Nephron progenitor cell (in vitro differentiated cells): ENCODE data around the gene VDR.
A peak's percentile ranks its signal among the peaks of the same experiment; 100 is the strongest.

Experiments
- DNase-seq: peaks from one replicate; pipeline ENCODE4 v3.0.0; 2021
- H3K27ac Mint-ChIP-seq: 2 replicates; pipeline ENCODE4 v1.8.0; 2021; ENCODE audit warnings: mild to moderate bottlenecking, moderate library complexity, mixed read lengths
- H3K27me3 Mint-ChIP-seq: 2 replicates; pipeline ENCODE4 v1.8.0; 2021; ENCODE audit warnings: mild to moderate bottlenecking, low read depth, mixed read lengths; ENCODE audit not compliant: poor library complexity
- H3K36me3 Mint-ChIP-seq: 2 replicates; pipeline ENCODE4 v1.8.0; 2021; ENCODE audit warnings: low read depth, mixed read lengths
- H3K4me1 Mint-ChIP-seq: 2 replicates; pipeline ENCODE4 v1.8.0; 2021; ENCODE audit warnings: mixed read lengths
- H3K4me3 Mint-ChIP-seq: 2 replicates; pipeline ENCODE4 v1.8.0; 2021; ENCODE audit warnings: mild to moderate bottlenecking, moderate library complexity, mixed read lengths
- H3K9me3 Mint-ChIP-seq: 2 replicates; pipeline ENCODE4 v1.8.0; 2021; ENCODE audit warnings: mild to moderate bottlenecking, moderate library complexity, mixed read lengths
- TF ChIP-seq, protein P1 (sequence below): fragments of 200-600 bp; sonication (generic); IDR thresholded peaks from 2 replicates; pipeline ENCODE4 v1.5.0; 2021; ENCODE audit warnings: antibody characterized with exemption

VDR gene

DNA sequence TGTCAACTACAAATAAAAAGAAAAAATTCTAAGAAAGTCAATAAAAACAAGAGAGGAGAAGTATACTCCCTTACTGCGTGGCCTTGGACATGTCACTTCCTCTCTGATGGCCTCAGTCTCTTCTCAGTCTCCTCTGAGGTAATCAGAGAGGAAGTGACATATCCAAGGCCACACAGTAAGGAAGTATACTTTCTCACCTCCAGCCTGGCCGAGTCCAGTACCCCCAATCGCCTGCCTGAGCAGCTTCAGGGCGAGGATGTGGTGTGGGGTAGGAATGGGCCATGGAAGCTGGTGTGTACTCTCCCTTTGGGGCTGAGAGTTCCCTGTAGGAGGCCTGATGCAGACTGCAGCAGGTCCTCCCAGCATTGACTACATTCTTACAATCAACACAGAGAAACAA lies 15.8 kb downstream of the VDR start:
- H3K9me3 Mint-ChIP-seq: no peaks in the 10 kb centered on the region
- peaks cover 6% of the 10 kb centered on the region for H3K4me1 Mint-ChIP-seq
- H3K27ac Mint-ChIP-seq: no peak overlapping the region
- TF ChIP-seq, protein P1, sequence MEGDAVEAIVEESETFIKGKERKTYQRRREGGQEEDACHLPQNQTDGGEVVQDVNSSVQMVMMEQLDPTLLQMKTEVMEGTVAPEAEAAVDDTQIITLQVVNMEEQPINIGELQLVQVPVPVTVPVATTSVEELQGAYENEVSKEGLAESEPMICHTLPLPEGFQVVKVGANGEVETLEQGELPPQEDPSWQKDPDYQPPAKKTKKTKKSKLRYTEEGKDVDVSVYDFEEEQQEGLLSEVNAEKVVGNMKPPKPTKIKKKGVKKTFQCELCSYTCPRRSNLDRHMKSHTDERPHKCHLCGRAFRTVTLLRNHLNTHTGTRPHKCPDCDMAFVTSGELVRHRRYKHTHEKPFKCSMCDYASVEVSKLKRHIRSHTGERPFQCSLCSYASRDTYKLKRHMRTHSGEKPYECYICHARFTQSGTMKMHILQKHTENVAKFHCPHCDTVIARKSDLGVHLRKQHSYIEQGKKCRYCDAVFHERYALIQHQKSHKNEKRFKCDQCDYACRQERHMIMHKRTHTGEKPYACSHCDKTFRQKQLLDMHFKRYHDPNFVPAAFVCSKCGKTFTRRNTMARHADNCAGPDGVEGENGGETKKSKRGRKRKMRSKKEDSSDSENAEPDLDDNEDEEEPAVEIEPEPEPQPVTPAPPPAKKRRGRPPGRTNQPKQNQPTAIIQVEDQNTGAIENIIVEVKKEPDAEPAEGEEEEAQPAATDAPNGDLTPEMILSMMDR: no peak
- H3K36me3 Mint-ChIP-seq: no peaks in the 10 kb centered on the region
- peaks cover 26% of the 10 kb centered on the region for H3K27me3 Mint-ChIP-seq
- no peak overlapping the region for H3K4me3 Mint-ChIP-seq
- DNase-seq: no peak

DNA sequence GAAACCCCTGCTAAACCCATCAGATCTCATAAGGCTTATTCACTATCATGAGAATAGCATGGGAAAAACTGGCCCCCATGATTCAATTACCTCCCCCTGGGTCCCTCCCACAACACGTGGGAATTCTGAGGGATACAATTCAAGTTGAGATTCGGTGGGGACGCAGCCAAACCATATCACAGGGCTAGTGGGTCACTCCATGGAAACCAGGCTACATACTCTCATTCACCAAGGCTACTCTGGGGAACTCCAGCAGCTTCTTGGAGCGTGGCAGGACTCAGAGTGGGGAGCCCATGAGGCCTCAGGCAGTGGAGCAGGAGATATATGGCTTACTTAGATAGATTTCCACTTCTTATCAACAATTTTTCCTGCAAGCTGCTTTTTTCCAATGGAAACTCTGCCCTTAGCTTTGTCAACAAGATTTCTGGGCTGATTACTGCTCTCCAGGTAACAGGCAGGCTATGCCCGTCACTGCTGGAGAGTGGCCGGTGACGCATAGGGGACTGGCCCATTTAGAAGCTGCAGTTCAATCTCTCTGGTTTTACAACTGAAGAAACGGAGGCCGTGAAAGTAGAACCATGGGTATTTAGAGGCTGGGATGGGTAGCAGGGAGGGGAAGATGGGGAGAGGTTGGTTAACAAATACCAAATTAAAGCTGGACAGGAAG lies 16.5 kb downstream of the VDR start:
- peak overlapping the region; percentile 6 for H3K27ac Mint-ChIP-seq
- peaks cover 10% of the 10 kb centered on the region for H3K4me1 Mint-ChIP-seq
- no peak for DNase-seq
- H3K4me3 Mint-ChIP-seq: no peak overlapping the region
- no peaks in the 10 kb centered on the region for H3K9me3 Mint-ChIP-seq
- H3K27me3 Mint-ChIP-seq: peaks cover 18% of the 10 kb centered on the region
- TF ChIP-seq, protein P1: no peak
- no peaks in the 10 kb centered on the region for H3K36me3 Mint-ChIP-seq

DNA sequence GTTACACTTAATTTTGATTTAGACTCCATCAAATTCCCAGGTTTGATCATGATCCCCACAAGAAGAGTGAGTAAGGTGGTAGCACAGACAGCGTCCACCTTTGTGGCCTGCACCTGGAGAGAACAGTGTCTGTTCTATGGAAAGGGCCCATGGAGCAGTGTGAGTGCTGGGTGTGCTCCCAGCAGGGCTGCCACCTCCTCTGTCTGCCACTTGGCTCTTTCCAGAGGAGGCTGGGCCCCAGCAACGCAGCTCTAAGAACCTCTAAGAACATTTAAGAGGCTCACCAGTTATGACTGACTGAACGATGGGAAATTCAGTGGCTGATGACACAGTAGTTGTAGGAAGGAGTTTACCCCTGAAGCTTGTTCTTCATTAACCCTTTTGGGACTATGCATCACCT lies 17.3 kb downstream of the VDR start:
- Mint-ChIP-seq H3K9me3 (no peaks in the 10 kb centered on the region), H3K36me3 (no peaks in the 10 kb centered on the region), H3K4me1 (peaks cover 18% of the 10 kb centered on the region), H3K27ac (no peak overlapping the region), H3K4me3 (no peak overlapping the region), H3K27me3 (peaks cover 15% of the 10 kb centered on the region)
- DNase-seq: no peak
- TF ChIP-seq, protein P1: no peak

DNA sequence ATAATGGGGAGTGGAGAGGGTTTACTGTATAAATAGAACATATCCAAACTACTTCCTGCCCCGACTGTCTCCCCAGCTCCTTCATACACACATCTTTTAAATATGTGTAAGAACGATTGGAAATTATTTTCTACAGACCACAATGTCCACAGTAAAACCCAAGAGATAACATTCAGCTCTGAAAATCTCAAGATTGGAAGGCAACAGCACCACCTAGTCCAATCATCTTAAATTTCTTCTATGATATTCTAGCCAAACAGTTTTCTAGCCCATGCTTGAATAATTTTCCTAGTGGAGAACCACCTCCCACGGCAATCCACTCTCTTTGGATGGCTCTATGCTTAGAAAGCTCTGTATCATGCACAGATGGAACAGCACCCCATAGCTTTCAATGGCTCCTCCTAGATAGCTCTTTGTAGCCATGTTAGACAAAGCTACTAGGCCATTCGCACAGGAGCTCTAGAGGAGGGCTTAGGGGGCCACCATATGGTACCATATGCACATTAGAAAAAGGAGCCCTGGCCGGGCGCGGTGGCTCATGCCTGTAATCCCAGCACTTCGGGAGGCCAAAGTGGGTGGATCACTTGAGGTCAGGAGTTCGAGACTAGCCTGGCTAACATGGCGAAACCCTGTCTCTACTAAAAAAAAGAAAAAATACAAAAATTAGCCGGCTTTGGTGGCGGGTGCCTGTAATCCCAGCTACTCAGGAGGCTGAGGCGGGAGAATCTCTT lies 18.1 kb downstream of the VDR start:
- Mint-ChIP-seq H3K27me3 (peaks cover 15% of the 10 kb centered on the region), H3K4me1 (peaks cover 25% of the 10 kb centered on the region), H3K9me3 (no peaks in the 10 kb centered on the region), H3K36me3 (no peaks in the 10 kb centered on the region), H3K4me3 (no peak overlapping the region), H3K27ac (no peak overlapping the region)
- TF ChIP-seq, protein P1: no peak
- no peak for DNase-seq

DNA sequence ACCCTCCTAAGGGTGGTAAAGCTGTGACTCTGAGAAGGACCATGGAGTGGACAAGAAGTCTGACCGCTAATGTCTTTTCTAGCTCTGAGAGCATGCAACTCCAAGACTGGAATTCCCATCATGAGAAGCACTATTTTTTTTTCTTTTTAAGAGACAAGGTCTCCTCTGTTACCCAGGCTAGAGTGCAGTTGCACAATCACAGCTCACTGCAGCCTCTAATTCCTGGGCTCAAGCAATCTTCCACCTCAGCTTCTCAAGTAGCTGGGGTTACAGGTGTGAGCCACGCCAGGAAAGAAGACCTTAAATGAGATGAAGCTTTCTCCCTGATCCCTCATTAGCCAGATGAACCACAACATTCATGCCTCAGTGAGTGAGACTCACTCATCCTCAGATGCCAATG lies 19.2 kb downstream of the VDR start:
- Mint-ChIP-seq H3K27me3 (peaks cover 15% of the 10 kb centered on the region), H3K27ac (no peak overlapping the region)
- TF ChIP-seq, protein P1: no peak

More for the DNA sequence above, 19.2 kb downstream of the VDR start:
- H3K4me3 Mint-ChIP-seq: no peak overlapping the region
- H3K36me3 Mint-ChIP-seq: no peaks in the 10 kb centered on the region
- no peak for DNase-seq
- peaks cover 26% of the 10 kb centered on the region for H3K4me1 Mint-ChIP-seq
- no peaks in the 10 kb centered on the region for H3K9me3 Mint-ChIP-seq
